SK-N-MC (cell line): ENCODE data around the gene PRR7.
"Not testable (repeated sequence)": the region's sequence is repeated elsewhere in the genome, so short reads cannot be mapped to it uniquely, and the experiment has no call there.

ENCODE experiments used
- DNase-seq: peaks from one replicate; pipeline ENCODE4 v3.0.0-alpha.2; 2011; ENCODE audit warnings: low read depth, low spot score
- H3K27ac ChIP-seq: fragments of 200-600 bp; sonication (generic); 2 replicates; pipeline ENCODE4 v1.5.1; 2016; ENCODE audit warnings: mixed run types
- H3K36me3 ChIP-seq: fragments of 200-600 bp; sonication (generic); 2 replicates; pipeline ENCODE4 v1.6.1; 2017; ENCODE audit warnings: antibody characterized with exemption, low read length, mixed read lengths; ENCODE audit not compliant: insufficient read depth
- H3K4me3 ChIP-seq: fragments of 200-600 bp; sonication (generic); 2 replicates; pipeline ENCODE4 v1.5.1; 2016
- H3K9ac ChIP-seq: fragments of 200-600 bp; sonication (generic); 2 replicates; pipeline ENCODE4 v1.8.0; 2017; ENCODE audit warnings: mixed run types, mixed read lengths; ENCODE audit not compliant: insufficient read length
- H3K9me3 ChIP-seq: fragments of 200-600 bp; sonication (generic); 2 replicates; pipeline ENCODE4 v1.6.1; 2017; ENCODE audit warnings: low read depth, mild to moderate bottlenecking, antibody characterized with exemption, low read length, moderate library complexity, mixed read lengths
- EZH2 ChIP-seq: fragments of 200-600 bp; sonication (generic); IDR thresholded peaks from one replicate; pipeline ENCODE4 v1.6.1; 2017; ENCODE audit warnings: antibody characterized with exemption
- FOXP2 ChIP-seq: optimal IDR thresholded peaks from 2 replicates; pipeline ENCODE3; 2011; ENCODE audit warnings: mild to moderate bottlenecking, moderate library complexity; ENCODE audit not compliant: insufficient read depth; ENCODE audit errors: extremely low read length, control extremely low read depth
- POLR2AphosphoS5 ChIP-seq: IDR thresholded peaks from 2 replicates; pipeline ENCODE4 v1.6.1; 2012; ENCODE audit warnings: mild to moderate bottlenecking, low read depth, low read length, borderline replicate concordance

Gene PRR7

GRCh38 chr5:177483042-177483441, 36.4 kb downstream of the PRR7 start:
- Histone ChIP-seq H3K27ac (no peak overlapping the region), H3K36me3 (peaks cover 15% of the 10 kb centered on the region), H3K9ac (no peak overlapping the region), H3K9me3 (no peaks in the 10 kb centered on the region), H3K4me3 (no peak overlapping the region)
- TF ChIP-seq FOXP2 (no peak), EZH2 (no peak), POLR2AphosphoS5 (no peak)
- no peak for DNase-seq

- Histone ChIP-seq H3K9ac (no peak overlapping the region), H3K9me3 (no peaks in the 10 kb centered on the region), H3K4me3 (no peak overlapping the region), H3K36me3 (peaks cover 27% of the 10 kb centered on the region), H3K27ac (no peak overlapping the region)
- DNase-seq: no peak
- TF ChIP-seq EZH2: no peak
- TF ChIP-seq POLR2AphosphoS5: peak; percentile 3; the same call in 1 of the 2 replicates
These were observed 37.6 kb downstream of the PRR7 start for GRCh38 chr5:177483994-177484901.

GRCh38 chr5:177484902-177485549, 38.4 kb downstream of the PRR7 start:
- H3K9me3 ChIP-seq: no peaks in the 10 kb centered on the region
- H3K9ac ChIP-seq: no peak overlapping the region
- DNase-seq: no peak
- H3K27ac ChIP-seq: no peak overlapping the region
- TF ChIP-seq FOXP2 (no peak), POLR2AphosphoS5 (no peak; the same call in 1 of the 2 replicates), EZH2 (no peak)
- no peak overlapping the region for H3K4me3 ChIP-seq
- peaks cover 33% of the 10 kb centered on the region for H3K36me3 ChIP-seq

- H3K27ac ChIP-seq, H3K4me3 ChIP-seq, DNase-seq, H3K9me3 ChIP-seq, H3K9ac ChIP-seq: not testable (repeated sequence)
- peaks cover 36% of the 10 kb centered on the region for H3K36me3 ChIP-seq
These were observed 39.1 kb downstream of the PRR7 start for GRCh38 chr5:177485753-177486152.

GRCh38 chr5:177486256-177486655, 39.6 kb downstream of the PRR7 start:
- no peak overlapping the region for H3K9ac ChIP-seq
- H3K36me3 ChIP-seq: peaks cover 36% of the 10 kb centered on the region
- no peak for DNase-seq

GRCh38 chr5:177487144-177487543, 40.5 kb downstream of the PRR7 start:
- H3K4me3 ChIP-seq: no peak overlapping the region
- no peak for DNase-seq
- H3K9ac ChIP-seq: no peak overlapping the region
- peaks cover 38% of the 10 kb centered on the region for H3K36me3 ChIP-seq
- TF ChIP-seq FOXP2 (no peak), EZH2 (no peak), POLR2AphosphoS5 (no peak)
- H3K9me3 ChIP-seq: no peaks in the 10 kb centered on the region
- no peak overlapping the region for H3K27ac ChIP-seq

More at GRCh38 chr5:177486256-177486655, 39.6 kb downstream of the PRR7 start:
- Histone ChIP-seq H3K4me3 (no peak overlapping the region), H3K9me3 (no peaks in the 10 kb centered on the region), H3K27ac (no peak overlapping the region)
- no peak for TF ChIP-seq POLR2AphosphoS5
- no peak for TF ChIP-seq EZH2
- no peak for TF ChIP-seq FOXP2

GRCh38 chr5:177487975-177488374, 41.4 kb downstream of the PRR7 start:
- Histone ChIP-seq H3K9me3 (no peaks in the 10 kb centered on the region), H3K4me3 (no peak overlapping the region), H3K36me3 (peaks cover 45% of the 10 kb centered on the region), H3K27ac (no peak overlapping the region), H3K9ac (no peak overlapping the region)
- TF ChIP-seq EZH2 (no peak), FOXP2 (no peak), POLR2AphosphoS5 (no peak)
- no peak for DNase-seq

GRCh38 chr5:177489119-177489716, 42.6 kb downstream of the PRR7 start:
- H3K36me3 ChIP-seq: peaks cover 45% of the 10 kb centered on the region
- H3K9ac ChIP-seq: no peak overlapping the region
- no peak overlapping the region for H3K27ac ChIP-seq
- TF ChIP-seq FOXP2 (no peak), POLR2AphosphoS5 (no peak), EZH2 (no peak)
- DNase-seq: no peak
- H3K9me3 ChIP-seq: no peaks in the 10 kb centered on the region
- H3K4me3 ChIP-seq: no peak overlapping the region; the same call in 1 of the 2 replicates
